GM12891 (cell line): ENCODE measurements around the gene EPB41L2.

Source experiments
- POLR2A ChIP-seq: IDR thresholded peaks from 2 replicates; pipeline ENCODE4 v1.6.1; 2011; ENCODE audit warnings: low read depth, low read length, control low read depth
- POLR2AphosphoS5 ChIP-seq: IDR thresholded peaks from 2 replicates; pipeline ENCODE4 v1.6.1; 2011; ENCODE audit warnings: low read depth, low read length, control low read depth
- POU2F2 ChIP-seq: IDR thresholded peaks from 2 replicates; pipeline ENCODE4 v1.6.1; 2011; ENCODE audit warnings: low read depth, mild to moderate bottlenecking, control low read depth, low read length, moderate library complexity

GRCh38 chr6:130949553-130949952 lies 113.5 kb downstream of the EPB41L2 start:
- no peak for TF ChIP-seq POLR2AphosphoS5
- no peak for TF ChIP-seq POLR2A
- TF ChIP-seq POU2F2, result no peak
